ENCODE measurements around the gene POU2AF1. TPM values are rescaled to one million over a fixed set of nuclear protein-coding genes. Genes with fewer than 3 reads are reported as not detected.

The POU2AF1 gene, protein sequence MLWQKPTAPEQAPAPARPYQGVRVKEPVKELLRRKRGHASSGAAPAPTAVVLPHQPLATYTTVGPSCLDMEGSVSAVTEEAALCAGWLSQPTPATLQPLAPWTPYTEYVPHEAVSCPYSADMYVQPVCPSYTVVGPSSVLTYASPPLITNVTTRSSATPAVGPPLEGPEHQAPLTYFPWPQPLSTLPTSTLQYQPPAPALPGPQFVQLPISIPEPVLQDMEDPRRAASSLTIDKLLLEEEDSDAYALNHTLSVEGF
- not detected in 2 replicates for total RNA-seq

DNA sequence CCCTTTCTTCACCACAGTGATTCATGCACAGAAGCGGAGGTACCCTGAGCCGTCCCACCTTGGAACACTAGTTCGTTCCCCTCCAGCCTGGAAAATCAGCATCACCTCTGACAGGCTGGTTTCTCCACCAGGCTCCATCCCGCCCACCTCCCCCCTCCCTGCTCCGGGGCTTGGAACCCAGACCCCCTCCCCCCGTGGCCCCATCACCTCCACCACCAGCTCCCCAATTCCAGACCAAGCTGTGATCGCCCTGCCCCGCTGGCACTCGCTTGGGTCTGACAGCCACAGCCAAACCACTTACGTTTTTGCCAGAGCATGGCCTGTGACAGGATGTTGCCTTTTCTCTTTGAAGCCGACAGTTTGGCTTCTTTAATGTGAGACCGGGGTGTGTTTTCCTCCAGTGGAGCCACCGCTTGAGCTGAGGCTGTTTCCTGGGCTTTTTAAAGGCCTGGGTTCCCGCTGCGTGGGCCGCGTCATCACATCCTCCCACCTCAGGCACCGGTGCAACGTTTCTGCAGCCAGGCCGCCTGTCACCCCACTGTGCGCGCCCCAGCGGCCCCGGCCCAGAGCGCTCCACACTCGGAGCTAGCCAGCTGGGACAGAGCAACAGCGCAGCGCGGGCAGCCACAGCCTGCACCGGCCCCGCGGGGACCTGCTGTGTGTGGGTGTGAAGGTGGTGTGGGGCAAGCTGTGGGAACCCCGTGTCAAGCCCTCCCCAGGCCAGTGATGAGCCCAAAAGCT is at the start of gene POU2AF1:
Gene POU2AF1, minus strand, starts transcription at position 415 of the 741 bp plus-strand sequence. Its CDS starts 98 bp downstream, at position 317.

Other genes starting within 250 kb of the POU2AF1 start
- gene POU2AF2, start 133.6 kb downstream of the POU2AF1 start, total RNA-seq = not detected in 2 replicates
- gene POU2AF3, start 80.7 kb downstream of the POU2AF1 start, total RNA-seq = not detected in 2 replicates
- 2.3 TPM in 1 of 2 replicates, not detected in the other for gene BTG4, start 133.1 kb upstream of the POU2AF1 start, total RNA-seq
- gene HOATZ, start 135.5 kb upstream of the POU2AF1 start, total RNA-seq = 1.1 TPM in 1 of 2 replicates, not detected in the other
- 19.8 and 38.8 TPM in 2 replicates for gene LAYN, start 161.4 kb upstream of the POU2AF1 start, total RNA-seq
- gene SIK2, start 223.2 kb upstream of the POU2AF1 start, total RNA-seq = 5.9 and 6.4 TPM in 2 replicates

Measured in hair follicular keratinocyte (primary cell).